RWPE1 (cell line): Measurements from ENCODE around the gene NAIF1.
"Not testable (repeated sequence)": the region's sequence is repeated elsewhere in the genome, so short reads cannot be mapped to it uniquely, and the experiment has no call there.

ENCODE experiments used
- CTCF ChIA-PET: fragments of 350-600 bp; sonication (Branson Sonifier 250); formaldehyde crosslinking; extraction: SDS; loops from one replicate; lab custom pipeline; 2021; lab: Yijun Ruan, JAX
- POLR2A ChIA-PET: fragments of 400-600 bp; formaldehyde crosslinking; extraction: SDS; loops from one replicate; lab custom pipeline; 2020; ENCODE audit warnings: antibody characterized with exemption; ENCODE audit not compliant: low non-redundant PET; lab: Yijun Ruan, JAX
- DNase-seq: peaks from one replicate; pipeline ENCODE4 v3.0.0; 2012; ENCODE audit warnings: low spot score
- H3K27ac ChIP-seq: fragments of 450-650 bp; 2 replicates; pipeline ENCODE4 v1.5.1; 2017
- TF ChIP-seq, protein P1 (sequence below): fragments of 450-650 bp; conservative IDR thresholded peaks from 2 replicates; pipeline ENCODE4 v1.5.1; 2017; ENCODE audit warnings: low read depth, mild to moderate bottlenecking

Gene NAIF1

DNA sequence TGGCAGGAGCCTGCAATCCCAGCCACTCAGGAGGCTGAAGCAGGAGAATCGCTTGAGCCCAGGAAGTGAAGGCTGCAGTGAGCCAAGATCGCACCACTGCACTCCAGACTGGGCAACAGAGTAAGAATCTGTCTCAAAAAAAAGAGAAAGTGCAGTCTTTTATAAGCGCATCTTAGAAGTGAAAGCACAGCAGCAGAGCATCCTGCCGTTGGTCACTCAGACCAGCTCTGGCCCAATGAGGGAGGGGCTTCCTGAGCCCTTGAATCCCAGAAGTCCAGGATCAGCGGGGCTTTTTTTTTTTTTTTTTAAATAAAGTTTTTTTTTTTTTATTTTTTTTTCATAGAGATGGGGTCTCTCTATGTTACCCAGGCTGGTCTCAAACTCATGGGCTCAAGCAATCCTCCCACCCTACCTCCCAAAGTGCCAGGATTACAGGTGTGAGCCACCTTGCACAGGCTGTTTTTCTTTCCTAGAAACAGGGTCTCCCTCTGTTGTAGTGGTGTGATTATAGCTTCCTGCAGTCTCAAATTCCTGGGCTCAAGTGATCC, 42.3 kb downstream of the NAIF1 start:
- TF ChIP-seq, protein P1, sequence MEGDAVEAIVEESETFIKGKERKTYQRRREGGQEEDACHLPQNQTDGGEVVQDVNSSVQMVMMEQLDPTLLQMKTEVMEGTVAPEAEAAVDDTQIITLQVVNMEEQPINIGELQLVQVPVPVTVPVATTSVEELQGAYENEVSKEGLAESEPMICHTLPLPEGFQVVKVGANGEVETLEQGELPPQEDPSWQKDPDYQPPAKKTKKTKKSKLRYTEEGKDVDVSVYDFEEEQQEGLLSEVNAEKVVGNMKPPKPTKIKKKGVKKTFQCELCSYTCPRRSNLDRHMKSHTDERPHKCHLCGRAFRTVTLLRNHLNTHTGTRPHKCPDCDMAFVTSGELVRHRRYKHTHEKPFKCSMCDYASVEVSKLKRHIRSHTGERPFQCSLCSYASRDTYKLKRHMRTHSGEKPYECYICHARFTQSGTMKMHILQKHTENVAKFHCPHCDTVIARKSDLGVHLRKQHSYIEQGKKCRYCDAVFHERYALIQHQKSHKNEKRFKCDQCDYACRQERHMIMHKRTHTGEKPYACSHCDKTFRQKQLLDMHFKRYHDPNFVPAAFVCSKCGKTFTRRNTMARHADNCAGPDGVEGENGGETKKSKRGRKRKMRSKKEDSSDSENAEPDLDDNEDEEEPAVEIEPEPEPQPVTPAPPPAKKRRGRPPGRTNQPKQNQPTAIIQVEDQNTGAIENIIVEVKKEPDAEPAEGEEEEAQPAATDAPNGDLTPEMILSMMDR, result no peak
- ChIA-PET CTCF (interaction anchor here (0.7 to 1.1 kb wide), 3 partner anchors 10 to 81 kb away, joined by 3 to 5 read pairs (median 4); no protein-coding TSS in a partner anchor), POLR2A (no interaction called here)
- DNase-seq, result no peak
- no peak overlapping the region for H3K27ac ChIP-seq

DNA sequence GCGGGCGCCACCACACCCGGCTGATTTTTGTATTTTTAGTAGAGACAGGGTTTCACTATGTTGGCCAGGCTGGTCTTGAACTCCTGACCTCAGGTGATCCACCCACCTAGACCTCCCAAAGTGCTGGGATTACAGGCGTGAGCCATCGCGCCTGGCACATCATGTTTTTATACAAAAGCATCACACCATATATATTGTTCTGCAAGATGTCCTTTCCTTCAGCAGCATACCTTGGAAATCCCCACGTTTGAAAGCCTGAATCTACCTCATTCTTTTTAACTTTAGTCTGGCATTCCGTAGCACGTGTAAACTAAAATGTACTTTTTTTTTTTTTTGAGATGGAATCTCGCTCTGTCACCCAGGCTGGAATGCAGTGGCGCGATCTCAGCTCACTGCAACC, 43.4 kb downstream of the NAIF1 start:
- H3K27ac ChIP-seq, POLR2A ChIA-PET, DNase-seq, CTCF ChIA-PET: not testable (repeated sequence)

DNA sequence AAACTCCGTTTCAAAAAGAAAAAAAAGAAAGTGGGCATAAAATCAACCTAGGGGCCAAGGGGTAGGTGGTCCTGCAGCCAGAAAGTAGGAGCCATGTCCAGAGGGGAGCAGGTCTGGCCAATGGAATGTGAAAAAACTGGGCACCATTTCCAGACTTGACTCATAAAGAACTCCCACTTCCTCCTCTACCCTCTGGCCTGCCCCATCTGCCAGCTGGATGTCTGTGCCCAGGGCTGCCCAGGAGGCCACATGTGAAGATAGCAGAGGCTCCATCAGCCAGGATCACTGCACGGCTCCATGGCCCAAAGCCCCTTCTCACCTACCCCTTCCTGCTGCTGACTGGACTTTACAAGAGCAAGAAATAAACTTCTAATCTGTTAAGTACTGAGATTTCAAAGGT, 44.2 kb downstream of the NAIF1 start:
- H3K27ac ChIP-seq, result no peak overlapping the region
- ChIA-PET CTCF (no interaction called here), POLR2A (no interaction called here)
- TF ChIP-seq, protein P1, result no peak
- no peak for DNase-seq

DNA sequence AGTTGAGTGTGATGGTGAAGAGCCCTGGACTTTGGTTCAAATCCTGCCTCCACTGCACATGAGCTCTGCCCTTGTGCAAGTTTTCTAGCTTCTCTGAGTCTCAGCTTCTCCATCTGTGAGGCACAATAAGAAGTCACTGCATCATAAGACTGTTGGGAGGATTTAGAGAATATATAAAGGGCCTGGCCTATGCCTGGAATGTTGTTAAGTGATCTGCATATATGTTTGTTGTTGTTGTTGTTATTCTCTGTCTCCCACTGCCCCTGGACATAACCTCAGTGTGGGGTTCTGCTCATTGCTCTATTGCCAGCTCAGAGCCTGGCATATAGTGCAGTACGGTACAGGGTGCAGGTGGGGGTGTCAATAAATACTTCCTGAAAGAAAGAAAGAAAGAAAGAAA, 46.0 kb downstream of the NAIF1 start:
- CTCF ChIA-PET, result interaction anchor here (0.6 to 1.4 kb wide), 3 partner anchors 14 to 82 kb away, joined by 3 to 9 read pairs (median 4); no protein-coding TSS in a partner anchor
- POLR2A ChIA-PET, result no interaction called here
- H3K27ac ChIP-seq, result no peak overlapping the region
- no peak for DNase-seq
- TF ChIP-seq, protein P1, result no peak; the same call in 1 of the 2 replicates

DNA sequence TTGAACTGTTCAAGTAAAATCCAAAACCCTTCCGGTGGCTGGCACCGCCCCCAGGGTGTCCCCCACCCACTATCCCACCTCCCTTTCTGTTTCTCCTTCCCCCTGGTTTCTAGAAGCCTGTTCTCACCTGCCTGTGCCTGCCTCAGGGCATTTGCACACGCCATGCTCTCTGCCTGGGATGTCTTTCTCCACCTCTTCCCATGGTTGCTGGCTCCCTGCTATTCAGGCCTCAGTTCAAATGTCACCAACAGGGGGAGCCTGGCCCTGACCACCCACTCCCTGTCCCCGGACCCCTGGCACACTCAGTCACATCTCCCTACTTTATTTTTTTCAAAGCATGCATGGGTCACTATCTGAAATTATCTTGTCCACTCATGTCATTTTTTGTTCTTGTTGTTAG, 46.4 kb downstream of the NAIF1 start:
- CTCF ChIA-PET, result interaction anchor here (1.4 kb wide), 1 partner anchor 15 kb away, joined by 9 read pairs; no protein-coding TSS in a partner anchor
- no peak for DNase-seq
- TF ChIP-seq, protein P1, result no peak; the same call in 1 of the 2 replicates
- POLR2A ChIA-PET, result no interaction called here
- no peak overlapping the region for H3K27ac ChIP-seq

DNA sequence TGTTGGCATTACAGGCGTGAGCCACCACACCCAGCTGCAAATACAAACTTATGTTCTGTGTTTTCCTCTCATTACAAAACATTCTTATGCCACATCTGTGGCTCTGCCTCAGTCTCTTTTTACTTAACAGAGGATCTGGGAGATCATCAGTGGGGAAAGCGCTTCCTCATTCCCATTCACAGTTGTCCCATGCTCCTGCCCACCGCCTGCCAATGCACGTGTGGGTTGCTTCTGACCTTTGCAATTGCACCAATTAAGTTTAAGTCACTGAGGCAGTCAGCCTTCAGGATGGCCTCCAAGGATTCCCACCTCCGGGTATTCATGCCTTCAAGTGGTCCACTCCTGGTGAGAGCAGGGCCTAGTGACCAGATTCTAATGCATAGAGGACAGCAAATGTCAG, 51.4 kb downstream of the NAIF1 start:
- CTCF ChIA-PET, result interaction anchor here (1.0 kb wide), 1 partner anchor 102 kb away, joined by 3 read pairs; no protein-coding TSS in a partner anchor
- H3K27ac ChIP-seq, result no peak overlapping the region
- DNase-seq, result no peak
- TF ChIP-seq, protein P1, result no peak
- POLR2A ChIA-PET, result no interaction called here
